CD1c-positive myeloid dendritic cell (primary cell): ENCODE data around the gene TRAPPC2.
"Not testable (repeated sequence)": the region's sequence is repeated elsewhere in the genome, so short reads cannot be mapped to it uniquely, and the experiment has no call there.

Experiments
- DNase-seq: peaks from one replicate; pipeline ENCODE4 v3.0.0-alpha.2; 2016; ENCODE audit errors: extremely low spot score

Gene TRAPPC2

GRCh38 chrX:13698432-13698831 lies 36.0 kb downstream of the TRAPPC2 start:
- no peak for DNase-seq

GRCh38 chrX:13697976-13698375 lies 36.4 kb downstream of the TRAPPC2 start:
- no peak for DNase-seq

DNA sequence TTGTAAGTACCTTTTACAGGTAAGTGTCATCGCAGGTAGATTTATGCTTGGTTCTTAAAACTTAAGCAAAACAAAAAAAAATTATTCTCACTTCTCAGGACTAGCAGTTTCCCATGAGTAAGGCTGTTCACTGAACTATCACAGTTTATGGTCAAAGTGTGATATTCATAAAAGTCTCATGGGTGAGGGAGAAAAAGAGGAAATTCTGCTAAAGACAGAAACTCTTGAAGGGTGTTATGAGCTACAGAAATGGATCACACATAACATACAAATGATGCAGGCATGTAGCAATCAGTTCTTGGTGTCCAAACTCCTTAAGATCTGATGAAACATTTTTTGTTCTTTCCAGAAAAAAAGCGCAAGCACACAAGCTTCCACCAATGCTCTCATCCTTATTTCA lies 37.0 kb downstream of the TRAPPC2 start:
- DNase-seq, result peak; percentile 53

- no peak for DNase-seq
Measured at GRCh38 chrX:13695601-13696115, 38.8 kb downstream of the TRAPPC2 start.

GRCh38 chrX:13694983-13695382 lies 39.4 kb downstream of the TRAPPC2 start:
- no peak for DNase-seq

GRCh38 chrX:13694359-13694758 lies 40.1 kb downstream of the TRAPPC2 start:
- DNase-seq, result no peak

GRCh38 chrX:13693341-13693961 lies 41.0 kb downstream of the TRAPPC2 start:
- peak; percentile 33 for DNase-seq

GRCh38 chrX:13692771-13693231 lies 41.6 kb downstream of the TRAPPC2 start:
- no peak for DNase-seq

DNA sequence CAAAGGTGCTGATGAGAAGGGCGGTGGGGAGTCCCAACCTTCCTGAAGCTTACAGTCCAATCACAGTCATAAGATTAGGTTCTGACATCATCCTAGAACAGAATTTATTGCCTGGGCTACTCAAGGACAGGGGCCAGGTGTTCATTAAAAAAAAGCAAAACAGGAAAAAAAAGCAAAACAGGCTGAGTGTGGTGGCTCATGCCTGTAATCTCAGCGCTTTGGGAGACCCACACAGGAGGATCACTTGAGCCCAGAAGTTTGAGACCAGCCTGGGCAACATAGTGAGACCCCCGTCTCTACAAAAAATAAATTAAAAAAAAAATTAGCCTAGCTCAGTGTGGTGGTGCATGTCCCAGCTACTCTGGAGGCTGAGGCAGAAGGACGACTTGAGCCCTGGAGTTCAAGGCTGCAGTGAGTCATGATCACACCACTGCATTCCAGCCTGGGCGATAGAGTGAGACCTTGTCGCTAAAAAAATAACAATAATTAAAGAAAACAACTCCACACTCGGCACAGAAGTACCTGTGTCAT lies 42.5 kb downstream of the TRAPPC2 start:
- DNase-seq, result no peak

DNA sequence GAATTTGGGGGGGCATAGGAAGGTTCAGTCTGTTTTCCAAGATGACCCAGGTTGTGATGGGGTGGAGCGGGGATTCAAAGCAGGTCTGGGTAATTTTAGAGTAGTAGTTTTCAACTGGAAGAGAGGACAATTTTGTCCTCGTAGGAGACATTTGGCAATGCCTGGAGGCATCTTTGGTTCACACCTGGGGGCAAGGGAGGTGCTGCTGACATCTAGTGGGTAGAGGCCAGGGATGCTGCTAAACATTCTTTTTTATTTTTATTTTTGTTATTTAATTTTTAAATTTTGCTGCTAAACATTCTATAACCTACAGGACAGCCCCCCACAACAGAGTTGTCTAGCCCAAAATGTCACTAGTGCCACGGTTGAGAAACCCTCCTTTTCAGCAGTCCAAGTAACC lies 43.6 kb downstream of the TRAPPC2 start:
- no peak for DNase-seq

- DNase-seq, result peak; percentile 49
Measured at GRCh38 chrX:13689741-13690211, 44.6 kb downstream of the TRAPPC2 start.

GRCh38 chrX:13688958-13689740 lies 45.3 kb downstream of the TRAPPC2 start, which contains the start of gene RAB9A:
TSS of gene RAB9A (plus strand) at chrX:13689128. CDS start at chrX:13708747, 19,619 bp downstream.
- DNase-seq, result peak; percentile 79

- DNase-seq, result no peak
Measured at GRCh38 chrX:13688384-13688957, 45.9 kb downstream of the TRAPPC2 start.

GRCh38 chrX:13687203-13687602 lies 47.2 kb downstream of the TRAPPC2 start:
- no peak for DNase-seq

- no peak for DNase-seq
Measured at GRCh38 chrX:13685126-13685763, 49.2 kb downstream of the TRAPPC2 start.

DNA sequence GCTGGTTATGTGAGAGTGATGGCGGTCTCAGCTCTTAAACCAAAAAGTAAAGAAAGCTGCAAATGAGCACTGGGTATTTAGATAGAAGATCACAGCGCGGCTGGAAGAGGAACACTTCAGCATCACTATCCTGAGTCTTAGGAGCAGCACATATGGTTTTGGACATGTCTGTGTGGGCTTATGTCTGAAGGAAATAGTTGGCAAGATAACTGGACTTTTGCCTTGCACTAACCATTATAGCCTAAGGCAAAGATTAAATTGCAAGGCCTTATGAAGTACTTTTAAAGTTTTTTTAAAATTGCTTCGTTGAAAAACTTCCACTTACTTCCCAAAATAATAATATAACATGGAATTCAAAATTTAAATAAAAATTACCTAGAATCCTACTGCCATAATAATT lies 50.1 kb downstream of the TRAPPC2 start:
- DNase-seq, result no peak

GRCh38 chrX:13681595-13681994 lies 52.8 kb downstream of the TRAPPC2 start:
- no peak for DNase-seq

GRCh38 chrX:13679700-13680099 lies 54.7 kb downstream of the TRAPPC2 start:
- DNase-seq, result not testable (repeated sequence)

DNA sequence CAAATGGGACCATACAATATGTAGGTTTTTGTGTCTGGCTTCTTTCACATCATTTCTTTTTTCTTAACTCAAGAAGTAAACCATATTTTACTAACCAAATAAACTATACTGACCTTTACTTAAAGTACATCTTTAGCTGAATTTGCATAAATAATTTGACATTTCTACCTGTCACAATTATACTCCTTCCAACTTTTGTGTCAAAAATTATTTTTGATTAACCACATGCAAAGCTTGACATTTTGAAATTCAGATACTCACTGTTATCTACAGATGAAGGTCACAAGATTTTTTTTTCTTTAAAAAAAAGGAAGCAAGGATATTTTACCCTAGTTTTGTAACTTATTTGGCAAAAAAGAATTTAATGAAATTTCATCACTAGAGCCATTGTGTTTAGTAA lies 57.5 kb downstream of the TRAPPC2 start:
- no peak for DNase-seq

GRCh38 chrX:13673016-13673415 lies 61.4 kb downstream of the TRAPPC2 start:
- no peak for DNase-seq

GRCh38 chrX:13670197-13670596 lies 64.2 kb downstream of the TRAPPC2 start:
- DNase-seq, result no peak

- DNase-seq, result not testable (repeated sequence)
Measured at GRCh38 chrX:13669755-13670154, 64.7 kb downstream of the TRAPPC2 start.
